NB4 (cell line): ENCODE measurements around the gene MCM5.
A peak's percentile ranks its signal among the peaks of the same experiment; 100 is the strongest.

Experiments used
- POLR2A ChIP-seq: IDR thresholded peaks from 2 replicates; pipeline ENCODE4 v1.6.1; 2011; ENCODE audit warnings: mild to moderate bottlenecking; ENCODE audit not compliant: insufficient read length; ENCODE audit errors: extremely low read depth
- TF ChIP-seq, protein P1 (sequence below): IDR thresholded peaks from one replicate; pipeline ENCODE4 v1.5.1; 2012; ENCODE audit warnings: low read depth, low read length

DNA sequence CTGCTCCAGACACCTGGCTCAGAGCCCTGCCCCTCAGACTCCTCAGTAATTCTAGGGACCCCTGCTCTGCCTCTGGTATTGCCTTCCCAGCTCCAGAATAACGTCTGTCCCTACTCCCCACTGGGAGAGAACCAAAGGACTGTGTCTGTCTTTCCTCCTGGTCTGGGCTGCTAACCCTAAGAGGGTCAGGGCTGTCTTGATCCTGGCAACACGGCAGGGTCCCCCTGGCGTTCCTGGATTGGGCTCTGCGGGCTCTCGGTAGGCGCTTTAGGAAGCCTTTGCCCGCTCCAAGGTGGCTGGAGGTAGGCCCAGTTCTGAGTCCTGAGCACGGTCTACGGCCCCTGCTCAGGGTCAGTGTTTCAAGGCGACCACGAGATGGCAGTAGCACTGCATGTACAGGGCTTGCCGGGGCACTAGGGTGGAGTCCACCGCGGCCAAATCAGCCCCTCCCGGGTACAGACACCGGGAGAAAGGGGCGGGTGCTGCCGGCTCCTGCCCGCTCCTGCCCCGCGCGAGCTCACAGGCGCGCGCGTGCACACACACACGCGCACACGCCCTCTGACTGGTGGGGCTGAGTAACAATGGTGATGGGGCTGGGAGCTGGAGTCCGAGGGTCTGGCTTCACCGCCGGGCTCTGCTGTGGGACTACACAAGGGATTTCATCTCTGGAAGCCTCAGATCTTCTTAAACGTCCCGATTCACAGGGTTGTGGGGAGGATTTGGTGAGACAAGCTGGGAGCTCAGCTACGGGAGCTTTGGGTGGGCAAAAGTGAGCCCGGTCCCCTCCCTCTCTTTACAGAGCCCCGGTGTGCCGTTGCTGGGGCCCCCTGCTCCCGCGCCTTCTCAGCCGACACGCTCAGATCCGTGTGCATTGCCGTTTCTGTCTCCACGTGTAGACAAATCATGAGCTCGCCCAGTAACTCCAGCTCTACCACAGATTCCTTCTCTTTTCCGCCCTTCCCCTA lies 49.1 kb upstream of the MCM5 start:
- TF ChIP-seq, protein P1, sequence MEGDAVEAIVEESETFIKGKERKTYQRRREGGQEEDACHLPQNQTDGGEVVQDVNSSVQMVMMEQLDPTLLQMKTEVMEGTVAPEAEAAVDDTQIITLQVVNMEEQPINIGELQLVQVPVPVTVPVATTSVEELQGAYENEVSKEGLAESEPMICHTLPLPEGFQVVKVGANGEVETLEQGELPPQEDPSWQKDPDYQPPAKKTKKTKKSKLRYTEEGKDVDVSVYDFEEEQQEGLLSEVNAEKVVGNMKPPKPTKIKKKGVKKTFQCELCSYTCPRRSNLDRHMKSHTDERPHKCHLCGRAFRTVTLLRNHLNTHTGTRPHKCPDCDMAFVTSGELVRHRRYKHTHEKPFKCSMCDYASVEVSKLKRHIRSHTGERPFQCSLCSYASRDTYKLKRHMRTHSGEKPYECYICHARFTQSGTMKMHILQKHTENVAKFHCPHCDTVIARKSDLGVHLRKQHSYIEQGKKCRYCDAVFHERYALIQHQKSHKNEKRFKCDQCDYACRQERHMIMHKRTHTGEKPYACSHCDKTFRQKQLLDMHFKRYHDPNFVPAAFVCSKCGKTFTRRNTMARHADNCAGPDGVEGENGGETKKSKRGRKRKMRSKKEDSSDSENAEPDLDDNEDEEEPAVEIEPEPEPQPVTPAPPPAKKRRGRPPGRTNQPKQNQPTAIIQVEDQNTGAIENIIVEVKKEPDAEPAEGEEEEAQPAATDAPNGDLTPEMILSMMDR = peak; percentile 41
- TF ChIP-seq POLR2A = no peak
